HG03103 (cell line): ENCODE measurements around the gene RNF217.

ENCODE experiments used
- ATAC-seq: cut with Tn5 transposase; IDR thresholded peaks from one replicate; pipeline ENCODE4 v1.9.1; 2021; ENCODE audit warnings: low read depth; ENCODE audit not compliant: unreplicated experiment

The RNF217 gene

GRCh38 chr6:124987999-124988591, 25.9 kb downstream of the RNF217 start:
- ATAC-seq, result no peak

- ATAC-seq, result no peak
These were observed 27.1 kb downstream of the RNF217 start for GRCh38 chr6:124989136-124989983.

DNA sequence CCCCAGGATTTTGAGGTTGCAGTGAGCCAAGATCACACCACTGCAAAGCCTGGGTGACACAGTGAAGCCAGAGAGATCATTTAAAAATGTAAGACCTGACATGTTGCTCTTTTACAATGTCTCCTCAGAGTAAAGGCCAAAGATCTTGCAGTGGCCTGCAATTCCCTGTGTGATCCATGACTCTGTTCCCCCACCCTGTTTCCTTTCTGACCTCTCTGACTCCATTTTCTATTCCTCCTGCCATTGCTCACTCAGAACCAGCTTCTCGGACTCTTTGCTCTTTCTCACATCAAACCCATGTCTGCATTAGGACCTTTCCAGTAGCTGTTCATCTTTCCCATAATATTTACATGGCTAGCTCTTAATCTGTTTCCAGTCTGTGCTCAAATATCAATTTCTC, 28.8 kb downstream of the RNF217 start:
- no peak for ATAC-seq

DNA sequence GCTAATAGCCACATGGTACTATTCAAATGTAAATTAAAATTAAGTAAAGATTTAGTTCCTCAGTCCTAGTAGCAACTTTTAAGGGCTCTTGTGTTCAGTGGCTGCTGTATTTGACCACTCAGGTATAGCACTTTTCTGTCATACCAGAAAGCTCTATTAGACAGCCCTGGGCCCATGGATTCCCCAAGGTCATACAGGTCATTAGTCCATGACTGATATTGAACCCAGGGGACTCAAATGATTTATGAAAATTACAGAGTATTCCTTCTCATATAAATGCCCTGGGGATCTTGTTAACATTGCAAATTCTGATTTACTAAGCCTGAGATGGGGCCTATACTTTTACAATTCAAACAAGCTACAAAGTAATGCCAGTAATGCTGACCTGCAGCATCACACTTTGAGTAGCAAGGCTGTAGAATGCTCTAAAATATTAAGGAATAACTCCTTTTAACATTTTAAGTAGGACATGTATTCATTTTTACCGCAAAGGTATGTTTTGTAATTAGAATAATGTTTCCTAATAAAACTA, 29.6 kb downstream of the RNF217 start:
- no peak for ATAC-seq

- no peak for ATAC-seq
These were observed 31.1 kb downstream of the RNF217 start for GRCh38 chr6:124993327-124993726.

DNA sequence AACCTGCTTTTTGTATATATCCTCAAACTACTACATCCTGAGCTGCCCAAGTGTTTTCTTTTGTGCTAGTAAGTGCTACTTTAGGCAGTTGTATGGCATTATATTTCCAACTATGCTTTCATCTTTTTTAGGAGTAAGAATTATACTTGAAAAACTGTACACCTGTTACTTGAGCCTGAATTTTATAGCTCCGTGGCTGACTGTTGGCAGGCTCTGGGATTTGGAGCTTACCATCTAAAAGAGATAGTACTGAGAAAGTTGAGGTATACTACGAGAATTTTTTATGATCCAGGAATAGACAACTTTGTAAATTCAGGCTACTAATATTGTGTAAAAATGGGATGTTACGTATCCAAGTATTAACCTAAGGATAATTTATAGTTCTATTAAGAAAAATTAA, 32.4 kb downstream of the RNF217 start:
- ATAC-seq, result no peak

- ATAC-seq, result no peak
These were observed 32.9 kb downstream of the RNF217 start for GRCh38 chr6:124995131-124995530.

DNA sequence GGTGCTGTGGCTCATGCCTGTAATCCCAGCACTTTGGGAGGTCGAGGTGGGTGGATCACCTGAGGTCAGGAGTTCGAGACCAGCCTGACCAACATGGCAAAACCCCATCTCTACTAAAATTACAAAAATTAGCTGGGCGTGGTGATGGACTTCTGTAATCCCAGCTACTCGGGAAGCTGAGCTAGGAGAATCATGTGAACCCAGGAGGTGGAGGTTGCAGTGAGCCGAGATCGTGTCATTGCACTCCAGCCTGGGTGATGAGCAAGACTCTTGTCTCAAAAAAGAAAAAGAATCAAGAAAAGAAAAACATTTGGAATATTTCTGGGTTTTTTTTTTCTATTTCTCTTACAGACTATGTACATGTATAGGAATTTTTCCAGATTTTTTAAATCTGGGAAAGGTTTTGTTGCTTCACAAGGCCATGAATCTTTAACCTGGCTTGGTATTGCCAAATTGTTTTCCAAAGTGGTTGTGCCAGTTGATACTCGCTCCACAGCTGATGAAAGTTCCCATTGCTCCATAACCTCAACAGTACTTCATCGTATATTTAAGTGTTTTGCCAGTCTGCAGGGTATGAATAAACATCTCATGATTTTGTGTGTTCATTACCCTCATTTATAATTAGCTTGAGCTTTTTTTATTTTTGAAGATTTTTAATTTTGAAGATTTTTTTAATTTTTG, 33.5 kb downstream of the RNF217 start:
- ATAC-seq, result no peak

DNA sequence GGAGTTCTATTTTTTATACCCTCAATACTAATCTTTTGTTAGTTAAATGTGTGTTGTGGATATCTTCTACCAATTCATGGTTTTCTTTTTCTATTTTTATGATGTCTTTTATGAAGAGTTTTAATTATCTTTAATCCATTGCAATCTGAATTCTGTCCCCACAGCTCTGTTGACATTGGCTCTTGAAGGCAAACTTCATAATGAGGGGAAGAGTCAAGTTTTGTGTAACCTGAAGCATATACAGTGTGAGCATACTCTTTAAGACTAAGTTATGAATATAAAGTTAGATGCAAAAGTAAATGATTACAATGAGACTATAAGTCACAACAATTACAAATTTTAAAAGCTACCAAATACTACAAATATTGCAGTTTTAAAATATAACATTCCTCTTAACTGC, 34.2 kb downstream of the RNF217 start:
- no peak for ATAC-seq

- ATAC-seq, result no peak
These were observed 35.1 kb downstream of the RNF217 start for GRCh38 chr6:124997196-124997875.

GRCh38 chr6:124999105-124999764, 37.0 kb downstream of the RNF217 start:
- no peak for ATAC-seq

DNA sequence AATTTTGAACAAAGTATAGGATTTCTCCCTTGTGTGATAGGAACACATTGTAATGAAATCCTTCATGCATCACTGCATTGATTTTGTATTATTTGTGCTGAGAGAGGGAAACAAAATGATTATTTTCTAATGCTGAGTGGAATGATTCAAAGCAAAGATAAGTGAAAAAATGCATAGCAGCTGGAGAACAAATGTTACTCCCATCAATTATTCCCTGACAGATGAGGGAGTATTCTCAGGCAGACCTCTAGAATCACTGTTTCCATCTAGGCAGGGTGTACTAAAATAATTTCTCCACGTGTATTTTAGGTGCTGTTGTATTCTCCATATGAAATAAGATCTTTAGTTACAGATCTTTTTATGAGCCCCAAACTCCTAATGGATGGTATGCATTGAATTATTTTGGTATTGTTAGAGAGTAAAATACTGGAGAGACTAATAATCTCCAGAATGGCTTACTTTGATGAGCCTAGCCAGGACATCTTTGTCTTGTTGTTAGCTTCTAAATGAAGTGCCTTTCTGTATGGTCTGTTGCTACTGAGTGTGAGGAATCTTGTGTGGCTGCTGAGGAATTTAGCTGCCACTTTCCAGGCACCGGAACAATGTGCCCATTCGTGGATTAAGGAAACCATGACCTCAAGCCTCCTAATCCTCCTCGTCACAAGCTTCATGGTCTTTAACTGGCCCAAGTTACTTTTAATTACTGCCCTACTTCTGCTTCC, 39.6 kb downstream of the RNF217 start:
- ATAC-seq, result no peak

DNA sequence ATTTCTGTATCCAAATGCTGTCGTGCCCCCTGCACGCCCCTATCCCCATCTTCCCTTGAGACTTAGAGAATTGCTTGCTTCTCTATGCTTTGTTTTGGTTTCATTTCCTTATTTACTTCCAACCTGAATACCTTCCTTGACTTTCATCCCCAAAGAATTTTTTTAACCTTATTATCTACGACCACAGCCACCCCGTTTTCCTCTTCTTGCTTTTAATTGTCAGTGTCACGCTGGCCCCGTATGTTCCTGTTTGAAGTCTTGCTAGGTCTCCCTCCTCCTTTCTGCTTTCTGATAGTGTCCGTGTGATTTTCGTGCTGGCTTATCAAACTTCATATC, 40.1 kb downstream of the RNF217 start:
- no peak for ATAC-seq

DNA sequence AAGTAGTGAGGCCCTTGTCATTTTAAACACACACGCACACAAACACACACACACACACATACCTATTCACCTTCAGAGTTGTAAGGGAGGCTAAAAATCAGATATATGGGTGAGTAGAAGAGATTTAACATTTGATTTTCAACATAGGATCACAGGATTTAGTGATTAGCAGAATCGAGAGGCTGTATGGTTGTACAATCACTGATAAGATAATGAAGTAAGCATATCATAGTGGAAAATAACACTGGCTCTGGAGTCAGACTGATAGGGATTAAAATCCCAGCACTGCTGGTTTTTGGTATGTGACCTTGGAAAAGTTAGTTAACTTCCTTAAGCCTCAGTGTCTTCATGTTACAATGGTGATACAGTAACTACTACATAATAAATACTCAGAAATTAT, 40.8 kb downstream of the RNF217 start:
- no peak for ATAC-seq

DNA sequence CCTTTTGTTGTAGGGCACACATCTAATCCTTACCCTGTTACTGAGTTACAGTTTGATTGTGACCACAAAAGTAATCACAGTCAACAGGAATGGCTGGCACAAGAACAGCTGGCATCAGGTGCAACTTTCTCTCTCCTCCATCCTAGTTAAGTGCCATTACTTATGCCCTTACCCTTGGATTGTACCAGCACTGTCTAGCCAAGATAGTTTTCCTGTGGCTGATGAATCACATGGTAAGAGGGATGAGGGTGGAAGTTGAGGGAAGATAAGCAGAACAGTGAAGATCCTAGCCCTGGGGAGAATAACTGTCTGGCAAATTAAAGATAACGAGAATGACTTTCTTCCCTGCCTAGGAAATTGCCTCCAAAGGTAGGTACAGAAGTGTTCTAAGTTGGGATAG, 42.0 kb downstream of the RNF217 start:
- ATAC-seq, result no peak

DNA sequence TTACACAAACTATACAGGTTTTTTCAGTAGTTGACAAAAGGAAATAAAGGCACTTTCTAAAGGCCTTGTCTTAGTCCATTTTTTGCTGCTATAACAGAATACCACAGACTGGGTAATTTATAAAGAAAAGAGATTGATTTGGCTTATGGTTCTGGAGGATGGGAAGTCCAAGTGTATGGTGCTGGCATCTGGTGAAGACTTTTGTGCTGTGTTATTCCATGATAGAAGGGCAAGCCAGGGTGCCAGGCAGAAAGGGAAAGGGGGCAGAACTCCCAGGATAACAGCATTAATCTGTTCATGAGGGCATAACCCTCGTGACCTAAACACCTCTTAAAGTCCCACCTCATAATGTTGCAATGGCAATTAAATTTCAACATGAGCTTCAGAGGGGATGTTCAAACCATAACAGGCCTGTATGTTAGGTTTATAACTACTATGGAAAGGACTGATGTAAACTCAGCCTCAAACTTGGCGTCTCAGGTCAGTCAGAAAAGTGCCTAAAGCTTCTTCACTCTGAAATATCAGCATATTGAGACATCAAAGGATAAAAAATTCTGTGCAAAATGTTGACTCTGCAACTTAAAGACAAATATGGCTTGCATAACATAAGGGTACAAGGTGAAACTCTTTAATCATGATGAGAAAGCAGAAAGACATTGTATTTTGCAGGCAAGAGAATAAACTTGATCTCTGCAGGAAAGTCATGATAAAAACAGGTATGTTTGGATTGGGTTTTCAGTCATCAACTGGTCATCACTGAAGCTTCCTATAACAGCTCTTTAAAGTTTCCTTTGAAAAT, 42.8 kb downstream of the RNF217 start:
- no peak for ATAC-seq

DNA sequence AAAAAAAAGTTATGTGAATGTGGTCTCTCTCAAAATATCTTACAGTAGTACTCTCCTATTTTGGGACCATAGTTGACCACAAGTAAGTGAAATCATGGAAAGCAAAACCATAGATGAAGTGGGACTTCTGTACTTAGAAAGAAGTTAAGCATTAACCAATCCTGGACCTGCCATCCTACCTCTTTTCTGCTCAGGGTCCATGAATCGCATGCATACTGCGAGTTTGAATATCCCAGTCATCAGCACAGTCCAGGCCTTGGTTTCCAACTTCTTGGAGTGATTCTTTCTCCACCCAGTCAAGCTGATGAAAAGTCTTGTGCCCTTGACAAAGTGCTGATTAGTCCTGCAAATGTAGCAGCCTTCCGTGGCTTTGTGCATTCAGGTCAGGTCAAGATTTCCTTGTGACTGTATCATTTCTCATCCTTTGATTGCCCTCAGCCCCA, 46.0 kb downstream of the RNF217 start:
- no peak for ATAC-seq

DNA sequence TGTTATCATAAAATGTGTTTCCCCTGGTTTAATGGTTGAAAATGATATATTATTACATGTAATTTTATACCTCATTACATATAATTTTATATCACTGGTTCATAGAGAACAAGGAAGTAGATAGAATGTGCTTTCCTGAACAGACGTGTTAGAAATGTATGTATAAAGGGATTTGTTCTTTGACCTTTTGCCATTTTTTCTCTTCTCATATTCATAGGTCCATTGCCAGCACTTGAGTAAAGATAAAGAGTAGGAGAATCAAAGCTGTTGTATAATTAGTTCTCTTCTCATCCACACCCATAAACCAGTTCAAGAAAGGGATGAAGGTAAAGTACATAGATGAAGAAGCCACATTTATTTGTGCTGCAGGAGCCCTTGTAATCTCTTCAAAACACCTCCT, 46.7 kb downstream of the RNF217 start:
- no peak for ATAC-seq

- no peak for ATAC-seq
These were observed 47.3 kb downstream of the RNF217 start for GRCh38 chr6:125009578-125009977.
